Umbilical cord (tissue), 2 donors: ENCODE data around the gene FAN1. TPM values are rescaled to one million over a fixed set of nuclear protein-coding genes. Genes with fewer than 3 reads are reported as not detected.
"Not testable (repeated sequence)": the region's sequence is repeated elsewhere in the genome, so short reads cannot be mapped to it uniquely, and the experiment has no call there.

Experiments used
- DNase-seq: peaks from one replicate; pipeline ENCODE4 v3.0.0-alpha.2; 2015; ENCODE audit warnings: low spot score
- total RNA-seq: library from RNA; depleted of rRNA; stranded (reverse); fragments of >200 nt; gene quantifications from one replicate; pipeline ENCODE4 v1.2.3, GENCODE V29; 2014; ENCODE audit warnings: low replicate concordance; ENCODE audit not compliant: insufficient read depth

The FAN1 gene
- total RNA-seq = 25.0 TPM

DNA sequence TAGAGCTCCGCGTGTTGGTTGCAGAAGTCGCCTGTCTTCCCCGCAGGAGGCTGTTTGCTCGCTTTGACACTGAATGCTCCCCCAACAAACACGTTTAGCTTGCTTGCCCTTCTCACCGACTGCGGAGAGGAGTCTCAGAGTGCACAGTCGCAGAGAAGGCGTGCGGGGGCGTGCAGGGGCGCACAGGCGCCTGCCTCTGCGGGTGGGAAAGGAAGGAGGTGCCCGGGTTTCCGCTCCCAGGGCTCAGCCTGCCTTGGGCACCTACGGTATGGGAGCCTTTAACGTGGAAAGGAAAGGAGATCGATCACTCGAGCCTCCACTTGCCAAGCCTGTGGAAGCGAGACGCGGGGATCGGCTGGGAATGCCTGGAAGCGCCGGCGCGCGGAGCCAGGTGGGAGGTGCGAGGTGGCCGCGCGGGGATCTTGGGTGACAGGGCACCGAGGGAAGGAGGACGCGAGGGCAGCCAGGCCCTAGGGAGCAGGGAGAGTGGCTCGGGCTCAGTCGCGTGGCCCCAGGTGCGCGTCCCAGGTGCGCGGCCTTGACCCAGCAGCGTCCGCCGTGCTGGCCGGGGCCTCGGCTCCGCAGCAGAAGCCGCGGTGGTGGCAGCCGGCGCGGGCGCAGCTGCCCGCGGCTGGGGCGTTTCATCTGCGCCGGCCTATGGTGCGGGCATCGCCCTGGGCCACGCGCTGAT is at the start of gene FAN1:
Gene FAN1 (plus strand): TSS at position 419 of the 691 bp plus-strand sequence. CDS start 749 bp downstream, outside the sequence.
- peak; percentile 96 for DNase-seq

DNA sequence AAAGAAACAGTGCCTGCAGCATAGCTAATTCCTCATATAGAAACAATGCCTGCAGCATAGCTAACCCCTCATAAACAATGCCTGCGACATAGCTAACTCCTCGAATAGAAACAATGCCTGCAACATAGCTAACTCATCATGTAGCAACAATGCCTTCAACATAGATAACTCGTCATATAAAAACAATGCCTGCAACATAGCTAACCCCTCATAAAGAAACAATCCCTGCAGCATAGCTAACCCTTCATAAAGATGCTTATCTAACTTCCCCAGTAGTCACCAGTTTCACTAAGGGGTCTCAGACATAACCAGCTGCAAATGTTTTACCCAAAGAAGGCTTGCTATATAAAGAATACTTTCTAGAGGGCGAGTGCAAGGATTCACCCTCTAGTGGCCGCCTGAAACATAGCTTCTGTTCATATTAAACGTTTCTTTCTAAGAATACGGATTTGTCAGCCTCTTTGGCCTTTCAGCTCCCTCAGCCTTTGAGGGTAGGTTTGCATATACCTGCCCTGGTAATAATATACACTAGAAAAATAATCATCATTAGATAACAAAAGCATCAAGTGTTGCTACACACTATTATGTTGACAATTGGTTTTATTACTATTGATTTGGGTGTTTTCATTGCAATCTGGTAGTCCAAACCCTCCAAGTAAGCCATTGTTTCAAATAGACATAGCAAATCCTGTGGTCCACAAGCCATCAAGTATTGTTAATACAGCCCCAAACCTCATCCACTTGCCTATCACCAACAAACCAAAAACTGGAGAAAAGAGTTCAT is 44.4 kb upstream of the FAN1 start:
- peak; percentile 28 for DNase-seq

DNA sequence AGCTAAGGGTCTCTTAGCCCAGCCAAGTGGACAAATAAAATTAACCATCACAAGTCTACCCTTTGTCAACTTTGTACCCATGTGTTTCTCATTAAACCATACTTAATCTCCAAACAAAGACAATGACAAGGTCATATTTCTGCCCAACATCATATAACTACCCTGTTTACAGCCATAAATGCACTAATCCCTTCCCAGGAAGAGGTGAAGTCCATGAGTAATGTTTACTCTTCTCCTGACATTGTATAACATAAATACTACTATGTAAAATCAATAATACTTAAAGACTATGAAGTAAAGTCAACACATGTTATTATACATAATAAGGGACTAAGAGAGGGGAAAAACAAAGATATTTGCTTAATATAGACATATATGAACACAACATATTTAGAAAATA is 38.5 kb upstream of the FAN1 start:
- no peak for DNase-seq

DNA sequence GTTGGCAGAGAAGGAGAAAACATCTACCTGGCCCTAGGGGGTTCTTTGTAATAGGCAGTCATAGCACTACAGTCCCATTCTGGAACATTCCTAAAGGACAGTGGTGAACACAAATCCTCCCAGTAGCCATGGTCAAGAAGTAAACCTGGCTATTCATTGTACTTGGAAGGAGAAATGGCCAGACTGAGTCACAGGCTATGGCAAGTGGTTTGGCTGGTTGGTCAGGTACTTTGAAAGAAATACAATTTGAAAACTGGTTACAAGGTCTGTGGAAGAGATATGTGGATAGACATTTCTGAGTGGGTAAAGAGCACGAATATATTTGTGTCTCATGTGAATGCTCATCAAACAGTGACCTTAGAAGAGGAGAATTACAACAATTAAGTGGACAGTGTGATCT is 33.0 kb upstream of the FAN1 start:
- no peak for DNase-seq

DNA sequence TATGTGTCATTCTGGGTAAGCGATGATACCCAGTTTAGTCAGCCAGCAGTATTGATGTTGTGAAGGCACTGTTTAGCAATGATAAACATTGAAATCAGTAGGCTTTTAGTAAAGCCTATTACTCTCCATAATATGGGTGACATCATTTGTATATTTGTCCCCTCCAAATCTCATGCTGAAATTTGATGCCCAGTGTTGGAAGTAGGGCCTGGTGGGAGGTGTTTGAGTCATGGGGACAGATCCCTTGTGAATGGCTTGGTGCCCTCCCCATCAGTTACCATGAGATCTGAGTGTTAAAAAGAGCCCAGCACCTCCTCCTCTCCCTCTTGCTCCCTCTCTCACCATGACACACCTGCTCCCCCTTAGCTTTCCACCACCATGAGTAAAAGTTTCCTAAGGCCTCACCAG is 31.4 kb upstream of the FAN1 start:
- DNase-seq = no peak

DNA sequence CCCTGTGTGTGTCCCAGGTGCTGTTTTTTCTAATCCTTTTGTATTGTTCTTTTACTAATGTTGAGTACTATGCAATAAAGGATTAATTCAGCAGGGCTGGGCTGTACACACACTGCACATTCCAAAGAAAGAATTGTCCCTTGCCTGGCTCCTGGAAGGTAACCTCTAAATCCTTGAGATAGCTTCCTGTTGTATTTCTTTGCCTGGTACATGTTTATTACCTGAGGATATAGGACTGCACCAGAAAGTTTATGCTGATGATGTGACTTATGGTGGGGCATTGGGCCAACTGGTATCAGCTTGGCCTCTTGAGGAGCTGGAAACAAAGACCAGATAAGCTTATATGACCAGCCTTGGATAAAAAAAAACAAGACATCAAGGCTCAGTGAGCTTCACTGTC is 26.6 kb upstream of the FAN1 start:
- no peak for DNase-seq

DNA sequence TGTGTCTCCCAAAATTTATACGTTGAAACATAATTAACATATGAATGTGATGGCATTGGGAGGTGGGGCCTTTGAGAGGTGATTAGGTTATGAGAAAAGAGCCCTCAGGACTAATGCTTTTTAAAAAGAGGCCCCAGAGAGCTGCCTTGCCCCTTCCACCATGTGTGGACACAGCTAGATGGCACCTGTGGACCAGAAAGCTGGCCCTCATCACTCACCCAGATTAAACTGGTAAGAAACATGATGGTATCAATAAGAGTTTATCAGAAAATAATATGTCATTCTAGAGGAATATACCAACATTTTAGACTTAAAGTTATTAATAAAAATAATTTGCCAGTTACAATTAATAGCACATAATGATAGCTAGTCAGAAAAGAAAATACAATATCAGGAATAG is 25.2 kb upstream of the FAN1 start:
- DNase-seq = no peak

DNA sequence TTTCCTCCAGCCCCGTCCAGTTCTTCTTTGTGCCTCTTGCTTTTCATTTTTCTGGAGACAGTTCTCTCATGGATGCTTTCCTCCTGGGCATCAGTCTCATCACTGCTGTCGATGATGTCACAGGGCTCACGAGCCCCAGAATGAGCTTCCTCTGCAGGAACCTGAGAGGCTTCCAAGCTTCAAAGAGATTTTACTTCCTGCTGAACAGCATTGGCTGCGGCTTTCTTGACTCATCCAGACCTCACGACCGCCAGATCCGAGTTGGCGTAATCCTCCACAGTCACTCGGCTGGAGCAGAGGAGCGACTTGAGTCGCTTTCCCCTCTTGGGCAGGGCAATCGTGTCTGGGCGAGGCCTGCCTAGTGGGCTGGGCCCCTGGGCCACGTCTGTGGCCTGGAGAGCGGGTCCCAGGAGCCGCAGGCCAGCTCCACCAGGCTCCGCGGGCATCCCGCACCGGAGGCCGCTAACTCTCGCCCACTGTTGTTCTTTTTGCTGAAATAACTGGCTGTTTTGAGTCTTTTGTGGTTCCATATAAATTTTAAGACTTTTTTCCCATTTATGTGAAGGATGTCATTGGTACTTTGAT is 20.8 kb upstream of the FAN1 start:
- no peak for DNase-seq

DNA sequence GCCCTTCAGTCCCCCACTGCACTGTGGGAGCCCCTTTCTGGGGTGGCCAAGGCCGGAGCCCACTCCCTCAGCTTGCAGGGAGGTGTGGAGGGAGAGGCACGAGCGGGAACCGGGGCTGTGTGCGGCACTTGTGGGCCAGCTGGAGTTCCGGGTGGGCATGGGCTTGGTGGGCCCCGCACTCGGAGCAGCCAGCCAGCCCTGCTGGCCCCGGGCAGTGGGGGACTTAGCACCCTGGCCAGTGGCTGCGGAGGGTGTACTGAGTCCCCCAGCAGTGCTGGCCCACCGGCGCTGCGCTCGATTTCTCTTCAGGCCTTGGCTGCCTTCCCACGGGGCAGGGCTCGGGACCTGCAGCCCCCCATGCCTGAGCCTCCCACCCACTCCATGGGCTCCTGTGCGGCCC is 20.0 kb upstream of the FAN1 start:
- DNase-seq = not testable (repeated sequence)

DNA sequence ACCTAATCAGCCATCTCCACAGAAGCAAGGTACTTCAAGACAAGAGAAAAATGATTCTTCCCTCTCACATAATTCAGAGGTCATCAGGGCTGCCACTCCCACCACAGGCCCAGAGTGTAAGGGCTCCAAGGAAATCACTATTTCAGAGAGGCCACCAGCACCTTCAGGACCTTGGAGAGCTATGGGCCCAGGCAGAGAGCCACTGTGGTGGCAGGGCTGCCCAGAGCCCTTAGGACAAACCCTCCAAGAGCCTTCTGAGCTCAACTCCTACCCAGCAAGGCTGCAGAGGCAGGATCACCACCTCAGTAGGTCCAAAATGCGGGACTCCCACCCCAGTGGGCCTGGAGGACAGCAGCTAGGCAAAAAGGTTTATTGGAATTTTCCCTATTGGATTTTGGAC is 17.9 kb upstream of the FAN1 start:
- no peak for DNase-seq

DNA sequence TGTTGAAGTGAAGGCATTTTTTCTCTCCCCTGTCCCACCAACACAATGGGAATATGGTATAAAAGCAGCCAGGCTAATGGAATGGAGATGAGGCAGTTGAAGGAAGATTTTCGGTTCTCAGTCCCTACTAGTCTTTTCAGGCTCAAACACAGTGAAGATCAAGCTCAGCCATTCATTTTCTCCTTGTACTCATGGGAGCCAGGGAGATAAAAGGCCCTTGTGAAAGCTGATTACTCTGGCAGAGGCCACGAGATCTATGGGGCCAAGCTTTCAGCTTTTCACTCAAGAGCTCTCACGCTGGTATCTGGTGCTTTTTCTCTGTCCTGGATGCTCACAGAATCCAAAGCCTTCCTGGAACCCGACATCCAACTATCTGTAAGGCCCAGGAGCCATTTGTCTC is 14.5 kb upstream of the FAN1 start:
- DNase-seq = no peak

DNA sequence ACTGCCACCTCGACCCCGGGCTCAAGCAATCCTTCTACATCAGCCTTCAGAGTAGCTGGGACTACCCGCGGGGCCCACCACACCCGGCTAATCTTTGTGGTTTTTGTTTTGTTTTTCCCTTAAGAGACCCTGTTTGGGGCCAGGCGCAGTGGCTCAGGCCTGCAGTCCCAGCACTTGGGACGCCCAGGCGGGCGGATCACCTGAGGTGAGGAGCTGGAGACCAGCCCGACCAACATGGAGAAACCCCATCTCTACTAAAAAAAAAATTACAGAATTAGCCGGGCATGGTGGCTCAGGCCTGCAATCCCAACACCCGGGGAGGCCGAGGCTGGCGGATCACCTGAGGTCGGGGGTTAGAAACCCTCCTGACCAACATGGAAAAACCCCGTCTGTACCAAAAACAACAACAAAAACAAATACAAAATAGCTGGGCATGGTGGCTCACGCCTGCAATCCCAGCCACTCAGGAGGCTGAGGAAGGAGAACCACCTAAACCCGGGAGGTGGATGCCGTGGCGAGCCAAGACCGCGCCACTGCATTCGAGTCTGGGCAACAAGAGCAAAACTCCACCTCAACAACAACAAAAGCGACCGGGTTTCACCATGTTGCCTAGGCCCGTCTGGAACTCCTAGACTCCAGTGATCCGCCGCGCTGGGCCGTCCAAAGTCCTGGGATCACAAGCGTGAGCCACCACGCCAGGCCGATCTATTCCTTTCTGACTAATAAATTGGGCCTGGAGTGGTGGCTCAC is 8.1 kb upstream of the FAN1 start:
- no peak for DNase-seq

DNA sequence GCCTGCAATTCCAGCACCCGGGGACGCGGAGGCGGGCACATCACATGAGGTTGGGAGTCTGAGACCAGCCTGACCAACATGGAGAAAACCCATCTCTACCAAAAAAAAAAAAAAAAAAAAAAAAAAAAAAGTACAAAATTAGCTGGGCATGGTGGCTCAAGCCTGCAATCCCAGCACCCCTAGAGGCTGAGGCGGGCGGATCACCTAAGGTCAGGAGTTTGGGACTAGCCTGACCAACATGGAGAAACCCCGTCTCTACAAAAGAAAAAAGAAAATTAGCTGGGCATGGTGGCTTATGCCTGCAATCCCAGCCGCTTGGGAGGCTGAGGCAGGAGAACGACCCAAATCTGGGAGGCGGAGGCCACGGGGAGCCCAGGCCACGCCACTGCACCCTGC is 7.5 kb upstream of the FAN1 start:
- no peak for DNase-seq

DNA sequence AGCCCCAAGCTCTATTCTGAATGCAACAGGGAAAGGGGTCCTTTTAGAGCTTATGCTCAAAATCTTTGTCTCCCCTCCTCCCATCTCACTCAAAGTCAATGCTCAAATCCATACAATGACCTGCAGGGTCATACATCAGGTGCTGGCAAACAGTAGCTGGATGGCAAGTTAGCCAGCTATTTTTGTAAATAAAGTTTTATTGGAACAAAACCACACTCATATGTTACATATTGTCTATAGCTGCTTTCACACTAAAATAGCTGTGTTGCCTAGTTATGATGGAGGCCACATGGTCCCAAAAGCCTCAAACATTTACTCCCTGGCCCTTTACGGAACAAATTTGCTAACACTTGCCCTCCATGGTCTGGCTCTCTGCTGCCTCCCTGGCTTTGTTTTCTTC is 1.8 kb upstream of the FAN1 start:
- DNase-seq = no peak

DNA sequence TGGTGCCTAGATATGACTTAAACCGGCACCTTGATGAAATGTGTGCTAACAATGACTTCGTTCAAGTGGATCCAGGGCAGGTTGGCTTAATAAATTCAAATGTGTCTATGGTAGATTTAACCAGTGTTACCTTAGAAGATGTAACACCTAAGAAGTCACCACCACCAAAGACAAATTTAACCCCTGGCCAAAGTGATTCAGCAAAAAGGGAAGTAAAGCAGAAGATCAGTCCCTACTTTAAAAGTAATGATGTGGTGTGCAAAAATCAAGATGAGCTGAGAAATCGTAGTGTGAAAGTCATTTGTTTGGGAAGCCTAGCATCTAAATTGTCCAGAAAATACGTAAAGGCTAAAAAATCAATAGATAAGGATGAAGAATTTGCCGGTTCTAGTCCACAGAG is 1.1 kb downstream of the FAN1 start:
- DNase-seq = no peak

DNA sequence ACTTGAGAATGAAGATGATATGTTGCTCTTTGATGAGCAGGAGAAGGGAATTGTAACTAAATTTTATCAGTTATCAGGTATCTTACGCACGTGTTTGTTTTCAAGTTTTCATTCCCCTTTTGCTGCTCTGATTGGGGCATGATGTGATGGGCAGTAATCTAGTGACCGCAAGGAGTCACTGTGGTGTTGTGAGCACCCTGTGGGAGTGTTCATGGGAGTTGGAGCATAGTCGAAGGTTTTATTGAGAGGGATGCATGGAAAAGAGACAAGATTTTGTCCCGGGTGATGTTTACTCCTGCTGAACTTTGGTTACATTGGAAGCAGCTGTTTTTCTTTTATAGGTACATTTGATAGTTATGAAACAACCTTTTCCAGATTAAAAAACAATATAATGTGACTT is 2.1 kb downstream of the FAN1 start:
- DNase-seq = no peak

DNA sequence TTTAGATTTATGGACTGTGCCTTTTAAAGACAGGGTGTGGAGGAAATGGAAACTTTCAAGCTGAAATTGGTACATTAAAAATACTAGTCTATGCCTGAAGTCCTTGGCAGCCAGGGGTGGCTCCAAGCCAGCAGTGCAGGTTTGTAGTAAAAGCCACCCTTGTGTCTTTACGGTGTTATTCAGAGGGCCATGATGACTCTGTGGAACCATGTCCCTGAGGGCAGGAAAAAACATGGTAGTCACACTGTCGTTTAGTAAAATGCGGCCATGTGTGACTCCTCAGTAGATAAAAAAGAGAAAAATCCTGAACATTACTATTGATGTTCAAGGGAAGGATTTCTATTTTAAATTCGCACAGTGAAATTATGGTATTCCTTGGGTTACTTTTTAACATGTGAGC is 2.7 kb downstream of the FAN1 start:
- DNase-seq = no peak

DNA sequence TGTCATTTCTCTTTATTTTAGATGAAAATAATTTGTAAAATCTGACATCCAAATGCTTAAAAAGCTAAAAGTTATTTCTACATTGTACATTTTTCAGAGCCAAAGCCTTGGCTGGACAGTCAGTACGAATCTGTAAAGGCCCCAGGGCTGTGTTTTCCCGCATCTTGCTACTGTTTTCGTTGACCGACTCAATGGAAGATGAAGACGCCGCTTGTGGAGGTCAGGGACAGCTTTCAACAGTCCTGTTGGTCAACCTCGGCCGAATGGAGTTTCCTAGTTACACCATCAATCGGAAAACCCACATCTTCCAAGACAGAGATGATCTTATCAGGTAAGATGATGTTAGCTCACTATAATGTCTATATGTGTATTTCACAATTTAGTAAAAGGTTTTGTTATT is 10.0 kb downstream of the FAN1 start:
- DNase-seq = no peak

DNA sequence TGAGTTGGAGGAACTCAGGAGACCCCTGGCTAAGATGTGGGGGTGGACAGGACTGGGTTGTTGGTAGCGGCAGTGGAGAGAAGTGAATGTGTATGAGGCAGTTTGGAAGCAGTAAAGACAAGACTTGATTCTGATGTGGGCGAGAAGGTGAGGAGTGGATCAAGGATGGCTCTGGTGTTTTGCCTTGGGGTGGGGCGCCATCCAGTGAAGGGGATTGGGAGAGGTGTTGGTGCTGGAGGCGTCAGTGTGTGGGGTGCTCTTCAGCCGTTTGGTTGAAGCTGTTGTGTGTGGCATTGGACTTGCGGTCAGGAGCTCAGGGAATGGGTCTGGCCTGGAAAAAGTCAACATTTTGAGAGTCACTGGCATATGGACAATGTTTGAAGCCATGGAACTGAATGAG is 13.3 kb downstream of the FAN1 start:
- no peak for DNase-seq

DNA sequence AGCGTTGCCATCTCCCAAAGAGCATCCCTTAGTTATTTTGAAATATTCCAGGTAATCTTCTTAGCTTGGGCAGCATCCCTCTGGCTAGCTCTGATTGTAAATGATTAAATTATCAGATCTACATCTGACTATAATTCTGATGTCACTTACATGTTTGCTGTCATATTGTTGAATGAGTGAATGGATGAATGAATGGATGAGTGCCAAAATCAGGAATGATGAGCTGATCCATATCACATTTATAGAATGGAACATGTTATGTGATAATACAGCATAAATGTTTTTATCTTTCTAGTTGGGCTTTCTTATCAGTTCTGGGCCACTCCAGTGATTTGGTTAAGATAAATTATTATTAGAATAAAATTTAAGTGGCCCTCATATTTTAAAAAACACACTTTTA is 14.0 kb downstream of the FAN1 start:
- DNase-seq = no peak

DNA sequence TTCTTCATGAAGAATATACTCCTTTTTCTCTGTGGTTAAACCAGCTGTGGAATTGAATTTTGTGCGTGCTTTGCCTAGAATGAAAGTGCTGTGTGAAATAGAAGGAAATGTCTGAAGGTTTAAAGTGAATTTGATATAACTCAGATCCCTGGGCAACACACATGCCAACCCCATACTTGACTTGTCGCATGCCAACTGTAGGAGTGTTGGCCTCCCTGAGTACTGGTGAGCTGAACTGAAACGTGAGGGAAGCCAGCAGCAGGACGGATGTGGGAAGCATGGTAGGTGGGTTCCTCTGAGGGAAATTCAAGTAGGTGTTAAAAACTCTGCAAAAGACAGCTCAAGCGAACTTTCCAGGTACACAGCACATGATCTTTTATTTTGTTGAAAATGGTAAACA is 14.7 kb downstream of the FAN1 start:
- DNase-seq = no peak

DNA sequence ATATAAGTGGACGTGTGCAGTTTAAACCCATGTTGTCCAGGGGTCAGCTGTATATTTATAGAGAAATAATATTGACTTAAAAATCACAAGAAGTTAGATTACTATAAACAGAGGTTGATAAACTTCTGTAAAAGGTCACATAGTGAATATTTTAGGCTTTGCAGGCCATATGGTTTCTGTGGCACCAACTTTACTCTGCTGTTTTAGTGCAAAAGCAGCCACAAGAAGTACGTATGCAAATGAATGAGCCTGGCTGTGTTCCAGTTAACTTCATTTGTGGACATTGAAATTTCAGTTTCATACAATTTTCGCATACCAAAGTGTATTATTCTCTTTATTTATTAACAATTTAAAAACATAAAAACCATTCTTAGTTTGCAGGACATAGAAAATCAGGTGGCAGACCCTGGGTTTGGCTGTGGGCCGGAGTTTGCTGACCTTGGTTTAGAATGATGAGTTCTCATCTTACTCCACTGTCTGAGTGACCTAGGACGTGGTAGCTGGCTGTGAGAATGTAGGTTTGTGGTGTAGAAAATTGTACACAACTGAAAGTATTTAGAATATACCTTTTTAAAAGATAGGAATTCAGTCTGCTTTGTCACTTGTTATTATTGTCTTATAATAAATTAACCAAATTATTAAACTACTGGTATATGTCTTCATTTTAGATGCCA is 16.3 kb downstream of the FAN1 start:
- DNase-seq = no peak
